AG08395 (cell line): Measurements from ENCODE around the gene AP1M2.
"Not testable (repeated sequence)": the region's sequence is repeated elsewhere in the genome, so short reads cannot be mapped to it uniquely, and the experiment has no call there.

ENCODE experiments used
- DNase-seq: peaks from one replicate; pipeline ENCODE4 v3.0.0; 2012; ENCODE audit warnings: mixed read lengths, low spot score

Gene AP1M2

GRCh38 chr19:10601999-10602329 is 14.9 kb upstream of the AP1M2 start:
- DNase-seq = no peak

DNA sequence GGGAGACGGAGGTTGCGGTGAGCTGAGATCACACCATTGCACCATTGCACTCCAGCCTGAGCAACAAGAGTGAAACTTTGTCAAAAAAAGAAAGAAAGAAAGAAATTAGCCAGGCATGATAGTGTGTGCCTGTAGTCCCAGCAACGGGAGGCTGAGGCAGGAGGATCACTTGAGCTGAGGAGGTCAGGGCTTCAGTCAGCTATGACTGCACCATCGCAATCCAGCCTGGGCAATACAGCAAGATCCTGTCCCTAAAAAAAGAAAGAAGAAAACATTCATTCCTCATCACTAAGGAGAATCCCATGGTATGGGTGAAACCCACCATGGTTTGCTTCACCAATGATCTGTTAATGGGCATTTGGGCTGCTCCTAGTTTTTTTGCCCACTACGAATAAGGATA is 13.0 kb upstream of the AP1M2 start:
- no peak for DNase-seq

- peak; percentile 41 for DNase-seq
These were observed 6.9 kb upstream of the AP1M2 start for GRCh38 chr19:10593820-10594637.

- no peak for DNase-seq
These were observed 6.0 kb upstream of the AP1M2 start for GRCh38 chr19:10593148-10593547.

GRCh38 chr19:10587839-10588150 is 683 bp upstream of the AP1M2 start:
- no peak for DNase-seq

DNA sequence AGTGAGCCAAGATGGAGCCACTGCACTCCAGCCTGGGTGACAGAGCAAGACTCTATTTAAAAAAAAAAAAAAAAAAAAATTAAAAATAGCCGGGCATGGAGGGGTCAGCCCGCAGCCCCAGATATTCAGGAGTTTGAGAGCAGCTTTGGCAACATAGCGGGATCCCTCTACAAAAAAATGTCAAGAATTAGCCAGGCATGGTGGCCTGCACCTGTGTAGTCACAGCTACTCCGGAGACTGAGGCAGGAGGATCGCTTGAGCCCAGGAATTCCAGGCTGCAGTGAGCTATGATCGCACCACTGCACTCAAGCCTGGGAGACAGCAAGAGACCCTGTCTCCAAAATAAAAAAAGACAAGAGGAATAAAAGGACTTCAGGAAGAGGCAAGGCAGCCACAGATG is 716 bp downstream of the AP1M2 start:
- no peak for DNase-seq

GRCh38 chr19:10583036-10583776 is 3.9 kb downstream of the AP1M2 start:
- DNase-seq = no peak

DNA sequence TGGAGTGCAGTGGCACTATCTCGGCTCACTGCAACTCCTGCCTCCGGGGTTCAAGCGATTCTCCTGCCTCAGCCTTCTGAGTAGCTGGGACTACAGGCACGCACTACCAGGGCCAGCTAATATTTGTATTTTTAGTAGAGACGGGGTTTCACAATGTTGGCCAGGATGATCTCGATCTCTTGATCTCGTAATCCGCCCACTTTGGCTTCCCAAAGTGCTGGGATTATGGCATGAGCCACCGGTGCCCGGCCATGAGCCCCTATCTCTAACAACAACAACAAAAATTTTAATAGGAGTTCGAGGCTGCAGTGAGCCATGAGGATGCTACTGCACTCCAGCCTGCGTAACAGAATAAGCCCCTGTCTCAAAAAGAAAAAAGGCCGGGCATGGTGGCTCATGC is 5.0 kb downstream of the AP1M2 start:
- no peak for DNase-seq

DNA sequence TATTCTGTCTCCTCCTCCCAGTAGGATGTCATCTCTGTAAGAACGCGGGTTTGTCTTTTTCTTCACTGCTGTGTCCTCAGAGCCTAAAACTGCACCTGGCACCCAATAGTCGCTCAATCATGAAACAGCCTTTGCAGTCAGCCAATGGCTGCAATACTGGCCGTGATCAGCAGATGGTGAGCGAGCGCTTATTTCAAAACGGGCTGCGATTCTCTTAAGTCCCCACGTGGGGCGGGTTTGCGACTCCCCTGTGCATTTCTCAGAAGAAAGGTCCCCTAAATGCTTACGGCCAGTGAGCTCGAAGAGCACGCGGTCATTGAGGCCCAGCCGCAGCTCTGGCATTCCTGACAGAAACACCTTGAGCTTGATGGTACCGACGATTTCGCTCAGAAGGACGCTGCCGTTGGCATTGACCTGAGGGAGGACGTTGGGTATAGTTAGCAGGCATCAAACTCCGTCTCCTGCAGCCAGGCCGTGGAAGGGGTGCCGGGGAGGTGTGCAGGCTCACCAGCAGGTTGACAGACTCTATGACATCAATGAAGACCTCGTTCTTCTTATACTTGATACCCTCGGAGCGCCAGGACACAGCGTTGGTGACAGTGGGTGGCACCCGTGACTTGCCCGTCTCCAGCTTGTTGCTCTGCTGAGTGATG is 6.0 kb downstream of the AP1M2 start:
- peak; percentile 85 for DNase-seq

GRCh38 chr19:10577951-10578350 is 9.2 kb downstream of the AP1M2 start:
- DNase-seq = no peak

DNA sequence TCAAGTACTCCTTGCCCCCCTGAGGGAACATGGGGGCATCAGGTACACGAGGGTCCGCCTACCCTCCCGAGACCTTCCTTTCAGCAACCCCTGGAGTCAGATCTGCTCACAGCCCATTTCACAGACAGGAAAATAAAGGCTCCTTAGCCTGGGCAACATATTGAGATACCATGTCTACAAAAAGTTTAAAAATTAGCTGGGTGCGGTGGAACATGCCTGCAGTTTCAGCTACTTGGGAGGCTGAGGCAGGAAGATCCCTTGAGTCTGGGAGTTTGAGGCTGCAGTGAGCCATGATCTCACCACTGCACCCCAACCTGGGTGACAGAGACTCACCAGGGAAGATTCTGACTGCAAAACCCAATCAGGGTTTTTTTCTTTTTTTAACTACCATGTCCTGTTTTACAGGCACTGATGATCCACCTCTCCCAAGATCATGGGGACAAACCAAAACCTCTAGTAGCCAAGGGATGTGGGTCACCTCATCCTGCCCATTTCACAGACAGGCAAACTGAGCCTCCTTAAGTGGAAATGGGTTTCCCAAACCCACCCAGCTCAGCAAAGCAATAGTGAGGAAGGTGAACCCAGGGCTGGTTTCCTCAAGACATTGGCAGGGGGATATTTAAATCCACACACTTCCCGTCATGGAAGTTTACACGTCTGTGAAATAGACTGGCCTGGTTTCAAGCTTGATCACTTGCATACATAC is 11.9 kb downstream of the AP1M2 start:
- DNase-seq = no peak

GRCh38 chr19:10574462-10574861 is 12.7 kb downstream of the AP1M2 start:
- no peak for DNase-seq

GRCh38 chr19:10573793-10574192 is 13.3 kb downstream of the AP1M2 start:
- DNase-seq = not testable (repeated sequence)

- peak; percentile 96 for DNase-seq
These were observed 18.1 kb downstream of the AP1M2 start, which contains the start of gene CDKN2D for GRCh38 chr19:10568826-10569651. Gene CDKN2D (minus strand): TSS chr19:10568979. CDS start chr19:10568653, 326 bp downstream.

DNA sequence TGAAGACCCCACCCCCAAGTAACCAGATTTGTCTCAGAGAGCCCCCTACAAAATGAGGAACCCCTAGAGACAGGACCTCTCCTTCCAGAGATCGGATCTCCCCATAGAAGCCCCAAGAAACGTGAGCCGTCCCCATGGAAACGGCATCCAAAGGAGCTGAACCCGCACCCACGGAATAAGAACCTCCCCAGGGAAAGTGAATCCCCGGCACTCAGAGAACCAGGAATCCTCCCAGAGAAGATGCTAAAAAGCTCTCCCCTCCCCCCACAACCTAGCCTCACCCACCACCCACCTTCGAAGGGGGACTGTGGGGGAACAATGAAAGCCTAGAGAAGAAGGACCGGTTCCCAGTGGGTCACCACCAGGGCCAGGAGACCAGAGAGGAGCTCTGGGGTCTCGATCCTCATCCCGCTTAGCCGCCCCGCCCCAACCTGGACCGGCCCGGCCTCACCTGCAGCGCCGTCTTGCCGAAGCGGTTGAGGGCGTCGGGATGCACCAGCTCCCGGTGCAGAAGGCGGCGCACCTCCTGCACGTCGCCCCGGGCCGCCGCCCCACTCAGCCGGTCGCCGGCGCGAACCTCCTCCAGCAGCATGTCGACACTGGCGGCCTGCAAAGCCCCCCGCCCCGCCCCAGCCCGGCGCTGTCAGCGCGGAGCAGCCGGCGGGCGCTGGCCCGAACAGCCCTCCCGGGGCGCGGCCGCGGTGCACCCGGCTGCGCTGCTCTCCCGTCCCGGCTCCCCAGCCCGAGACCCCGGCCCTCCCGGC is 18.9 kb downstream of the AP1M2 start:
- no peak for DNase-seq

GRCh38 chr19:10567656-10568055 is 19.5 kb downstream of the AP1M2 start:
- no peak for DNase-seq

- DNase-seq = no peak
These were observed 20.3 kb downstream of the AP1M2 start for GRCh38 chr19:10566658-10567410.

GRCh38 chr19:10566408-10566657 is 20.8 kb downstream of the AP1M2 start:
- no peak for DNase-seq

DNA sequence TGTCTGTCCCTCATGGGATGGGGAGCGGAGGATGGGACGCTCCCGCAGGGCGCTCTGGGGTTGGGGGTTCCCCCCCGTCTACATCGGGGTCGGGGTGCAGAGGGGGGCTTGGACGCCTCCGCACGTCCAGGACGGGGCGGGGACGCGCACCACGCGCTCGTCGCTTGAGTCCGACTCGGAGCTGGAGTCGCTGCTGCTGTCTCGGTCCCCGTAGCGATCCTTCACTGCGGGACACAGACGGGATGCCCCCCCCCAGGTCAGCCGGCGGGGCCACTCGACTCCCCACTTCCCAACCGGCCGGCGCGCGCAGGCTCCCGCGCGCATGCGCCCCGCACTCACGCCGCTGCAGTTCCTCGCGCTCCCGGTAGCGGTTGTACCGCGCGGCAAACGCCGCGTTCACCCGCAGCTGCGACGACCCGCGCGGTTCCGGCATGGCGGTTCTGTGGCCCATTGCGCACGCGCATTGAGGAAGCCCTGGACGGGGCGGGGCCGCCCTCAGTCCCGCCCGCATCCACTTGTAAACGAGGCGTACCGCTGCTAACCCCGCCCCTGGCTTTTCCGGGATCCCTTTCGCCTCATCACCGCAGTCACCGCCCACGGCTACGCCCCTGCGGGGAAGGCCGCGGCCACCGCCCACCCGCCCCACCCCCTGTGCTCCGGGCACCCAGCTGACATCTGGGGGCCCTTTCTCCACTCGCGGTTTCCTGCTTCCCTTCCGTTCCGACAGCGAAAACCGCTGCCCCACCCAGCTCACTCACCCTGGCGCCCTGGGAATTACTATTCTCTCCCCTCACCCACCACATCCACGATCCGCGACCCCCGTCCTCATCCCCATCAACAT is 21.3 kb downstream of the AP1M2 start, which contains the start of gene KRI1:
Gene KRI1, minus strand, starts transcription at position 444 of the 841 bp plus-strand sequence. Its CDS starts 11 bp downstream, at position 433.
- DNase-seq = peak; percentile 100
